GM21576 (cell line): Measurements from ENCODE around the gene SNAI1.

ENCODE experiments used
- ATAC-seq: cut with Tn5 transposase; IDR thresholded peaks from one replicate; pipeline ENCODE4 v1.9.1; 2021; ENCODE audit warnings: mild to moderate bottlenecking, moderate library complexity; ENCODE audit not compliant: unreplicated experiment

Gene SNAI1

GRCh38 chr20:50032955-50033666 lies 50.3 kb downstream of the SNAI1 start:
- ATAC-seq = no peak

GRCh38 chr20:50034567-50035180 lies 51.9 kb downstream of the SNAI1 start:
- no peak for ATAC-seq

GRCh38 chr20:50036703-50037102 lies 53.9 kb downstream of the SNAI1 start:
- no peak for ATAC-seq

- ATAC-seq = no peak
Observed at GRCh38 chr20:50037123-50037522, 54.3 kb downstream of the SNAI1 start.

GRCh38 chr20:50037575-50037974 lies 54.8 kb downstream of the SNAI1 start:
- no peak for ATAC-seq

GRCh38 chr20:50038169-50038568 lies 55.4 kb downstream of the SNAI1 start:
- ATAC-seq = no peak
